Measurements from ENCODE around the gene RHBDD2.

Gene RHBDD2

GRCh38 chr7:75914655-75915415 lies 36.0 kb downstream of the RHBDD2 start, which contains the start of gene POR:
Gene POR (plus strand): TSS chr7:75915155. CDS start chr7:75954002, 38,847 bp downstream.
- CTCF ChIA-PET: interaction anchor here (0.6 to 0.9 kb wide), 2 partner anchors 40 to 48 kb away, joined by 3 read pairs; no protein-coding TSS in a partner anchor
- DNase-seq (ENCODE audit: extremely low spot score): peak; percentile 97
- POLR2A ChIA-PET: interaction anchor here (1.0 to 2.8 kb wide), 10 partner anchors 12 to 202 kb away, joined by 3 to 8 read pairs (median 5); partner anchors contain the start of genes MDH2 and STYXL1
- no peak for TF ChIP-seq FOXA1 (IDR thresholded peaks at IDR 0.05)
- peak; percentile 43; the same call in 1 of the 2 replicates for TF ChIP-seq ARNT (IDR thresholded peaks at IDR 0.05)
- no peak for TF ChIP-seq TARDBP (IDR thresholded peaks at IDR 0.05)
- no peak for TF ChIP-seq CTBP1 (IDR thresholded peaks at IDR 0.05; ENCODE audit: borderline replicate concordance)
- no peak for TF ChIP-seq NFRKB (IDR thresholded peaks at IDR 0.05)
- peak; percentile 96 for TF ChIP-seq SP1 (IDR thresholded peaks at IDR 0.05)
- TF ChIP-seq FOXM1 (IDR thresholded peaks at IDR 0.05; ENCODE audit: borderline replicate concordance): peak; percentile 89
- TF ChIP-seq PKNOX1 (IDR thresholded peaks at IDR 0.05): no peak
- TF ChIP-seq ZNF384 (IDR thresholded peaks at IDR 0.05): no peak
- TF ChIP-seq BHLHE40 (IDR thresholded peaks at IDR 0.05; ENCODE audit: borderline replicate concordance): peak; percentile 64; the same call in 1 of the 2 replicates
- TF ChIP-seq ELF4 (IDR thresholded peaks at IDR 0.05): peak; percentile 68

DNA sequence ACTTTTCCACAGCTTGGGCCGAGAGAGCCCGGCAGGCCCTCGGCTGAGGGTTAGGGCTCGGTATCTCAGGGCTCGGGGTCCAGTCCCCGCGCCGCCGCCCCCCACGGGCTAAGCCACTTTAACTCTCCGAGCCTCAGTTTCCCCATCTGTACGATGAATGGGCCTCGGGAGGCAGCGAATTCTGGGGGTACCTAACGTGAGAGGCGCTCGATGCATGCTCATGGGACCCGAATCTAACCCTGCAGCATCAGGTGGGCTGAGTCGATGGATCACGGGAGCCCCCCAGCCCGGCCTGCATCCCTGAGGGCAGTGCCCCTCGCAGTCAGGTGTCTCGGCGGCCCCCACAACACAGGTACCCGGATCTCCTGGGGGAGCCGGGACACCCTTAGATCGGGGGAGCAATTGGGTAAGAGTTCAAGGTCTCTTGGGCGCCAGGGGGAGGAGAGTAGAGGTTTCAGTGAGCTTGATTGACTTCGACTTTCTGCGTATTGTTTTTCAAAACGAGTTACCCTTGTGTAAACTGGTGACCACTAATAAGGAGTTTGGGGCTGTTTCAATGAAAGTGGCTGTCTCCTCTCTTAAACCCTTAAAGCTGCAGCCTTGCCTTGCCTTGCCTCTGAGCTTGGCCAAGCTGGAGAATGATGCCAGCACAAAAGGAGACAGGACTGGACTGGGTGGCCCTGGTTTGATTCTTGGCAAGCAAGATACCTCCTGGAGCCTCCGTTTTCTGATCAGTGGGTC lies 36.8 kb downstream of the RHBDD2 start:
- POLR2A ChIA-PET: interaction anchor here (0.8 to 2.8 kb wide), 9 partner anchors 11 to 201 kb away, joined by 3 to 8 read pairs (median 5); partner anchors contain the start of genes MDH2 and STYXL1
- DNase-seq (ENCODE audit: extremely low spot score): no peak
- TF ChIP-seq TARDBP (IDR thresholded peaks at IDR 0.05): no peak
- CTCF ChIA-PET: no interaction called here

GRCh38 chr7:75916259-75916658 lies 37.4 kb downstream of the RHBDD2 start:
- ChIA-PET POLR2A (interaction anchor here (0.8 to 2.8 kb wide), 5 partner anchors 10 to 88 kb away, joined by 3 to 8 read pairs (median 3); no protein-coding TSS in a partner anchor), CTCF (no interaction called here)
- TF ChIP-seq ELF4 (IDR thresholded peaks at IDR 0.05): no peak
- TF ChIP-seq SUZ12 (IDR thresholded peaks at IDR 0.05): no peak
- no peak for TF ChIP-seq CTBP1 (IDR thresholded peaks at IDR 0.05; ENCODE audit: borderline replicate concordance)
- no peak for TF ChIP-seq LEF1 (IDR thresholded peaks at IDR 0.05; ENCODE audit: borderline replicate concordance)
- no peak for TF ChIP-seq PKNOX1 (IDR thresholded peaks at IDR 0.05)
- TF ChIP-seq L3MBTL2 (conservative IDR thresholded peaks at IDR 0.05): no peak
- no peak for TF ChIP-seq SP1 (IDR thresholded peaks at IDR 0.05)
- no peak for TF ChIP-seq BHLHE40 (IDR thresholded peaks at IDR 0.05; ENCODE audit: borderline replicate concordance)
- no peak for TF ChIP-seq FOXK2 (IDR thresholded peaks at IDR 0.05)
- no peak for TF ChIP-seq ZNF384 (IDR thresholded peaks at IDR 0.05)
- TF ChIP-seq NFRKB (IDR thresholded peaks at IDR 0.05): no peak
- no peak for TF ChIP-seq TARDBP (IDR thresholded peaks at IDR 0.05)
- DNase-seq (ENCODE audit: extremely low spot score): no peak

GRCh38 chr7:75916685-75917634 lies 38.1 kb downstream of the RHBDD2 start:
- POLR2A ChIA-PET: interaction anchor here (1.2 kb wide), 1 partner anchor 24 kb away, joined by 3 read pairs; no protein-coding TSS in a partner anchor
- CTCF ChIA-PET: no interaction called here
- TF ChIP-seq FOXA1 (IDR thresholded peaks at IDR 0.05) (no peak), FOXM1 (IDR thresholded peaks at IDR 0.05; ENCODE audit: borderline replicate concordance) (no peak), ELF4 (IDR thresholded peaks at IDR 0.05) (no peak), HDGF (IDR thresholded peaks at IDR 0.05; ENCODE audit: borderline replicate concordance) (no peak), SP1 (IDR thresholded peaks at IDR 0.05) (no peak), BHLHE40 (IDR thresholded peaks at IDR 0.05; ENCODE audit: borderline replicate concordance) (no peak), FOXK2 (IDR thresholded peaks at IDR 0.05) (no peak), ZNF384 (IDR thresholded peaks at IDR 0.05) (no peak), TARDBP (IDR thresholded peaks at IDR 0.05) (no peak), NFRKB (IDR thresholded peaks at IDR 0.05) (no peak), SUZ12 (IDR thresholded peaks at IDR 0.05) (no peak), LEF1 (IDR thresholded peaks at IDR 0.05; ENCODE audit: borderline replicate concordance) (no peak), PKNOX1 (IDR thresholded peaks at IDR 0.05) (no peak), ARNT (IDR thresholded peaks at IDR 0.05) (no peak), CTBP1 (IDR thresholded peaks at IDR 0.05; ENCODE audit: borderline replicate concordance) (no peak), L3MBTL2 (conservative IDR thresholded peaks at IDR 0.05) (no peak)
- no peak for DNase-seq (ENCODE audit: extremely low spot score)
